Activated T-helper 9 cell treated with anti-CD3 and anti-CD28 coated beads, Interleukin-2, amount 50 U/mL, for 16 hours (primary cell): Measurements from ENCODE around the gene CDKAL1.

Experiments used
- DNase-seq: peaks from one replicate; pipeline ENCODE4 v3.0.0-alpha.2; 2020; ENCODE audit warnings: low read depth

Gene CDKAL1

GRCh38 chr6:20841806-20842205 lies 307.5 kb downstream of the CDKAL1 start:
- no peak for DNase-seq

GRCh38 chr6:20845592-20845991 lies 311.3 kb downstream of the CDKAL1 start:
- DNase-seq: no peak

GRCh38 chr6:20846602-20847028 lies 312.4 kb downstream of the CDKAL1 start:
- no peak for DNase-seq

- DNase-seq: no peak
Measured at GRCh38 chr6:20847904-20848303, 313.6 kb downstream of the CDKAL1 start.

- no peak for DNase-seq
Measured at GRCh38 chr6:20850686-20851416, 316.6 kb downstream of the CDKAL1 start.

DNA sequence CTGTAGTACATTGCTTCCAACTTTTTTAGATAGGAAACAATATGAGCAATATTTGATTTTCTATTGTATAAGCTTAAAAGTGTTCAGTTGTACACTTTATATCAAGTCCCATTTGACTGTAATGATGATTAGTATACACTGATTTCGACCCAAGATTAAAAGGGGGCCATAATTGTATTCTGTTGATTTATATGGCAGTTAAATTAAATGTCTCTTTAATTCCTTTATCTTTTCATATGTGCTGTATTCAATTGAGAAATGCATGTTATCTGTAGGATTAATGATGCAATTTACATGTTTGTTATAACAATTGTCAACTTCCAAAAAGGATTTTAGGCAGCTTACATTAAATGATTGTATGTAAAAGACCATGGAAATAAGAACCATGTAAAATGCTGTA lies 317.5 kb downstream of the CDKAL1 start:
- DNase-seq: no peak

- DNase-seq: no peak
Measured at GRCh38 chr6:20853828-20854227, 319.6 kb downstream of the CDKAL1 start.

DNA sequence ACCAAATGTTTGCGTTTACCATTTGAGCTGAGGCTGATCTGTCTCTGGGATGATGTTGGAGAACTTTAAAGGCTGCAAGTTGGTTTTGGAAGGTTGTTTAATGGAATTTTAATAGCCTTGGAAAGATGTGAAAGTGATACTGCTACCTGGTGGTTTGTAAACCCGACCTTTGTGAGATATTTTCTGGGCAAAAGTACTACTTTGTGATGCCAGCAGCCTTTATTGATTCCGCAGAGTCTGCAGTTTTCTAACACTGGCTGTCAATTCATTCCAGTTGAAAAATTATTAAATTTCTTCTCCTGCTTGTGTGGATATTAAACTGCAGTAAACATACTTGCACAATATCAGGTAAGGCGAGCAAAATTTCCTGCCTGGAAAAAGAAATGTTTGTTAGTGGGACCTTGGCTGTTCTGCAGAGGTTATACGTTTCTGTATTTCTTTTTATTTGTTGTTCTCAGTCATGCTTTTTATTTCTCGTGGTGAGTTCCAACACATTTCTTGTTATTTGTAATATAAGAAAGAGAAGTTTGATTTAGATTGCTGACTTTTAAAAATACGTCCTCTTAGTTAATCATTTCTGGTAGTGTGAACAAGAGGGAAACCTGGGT lies 322.5 kb downstream of the CDKAL1 start:
- DNase-seq: no peak

- no peak for DNase-seq
Measured at GRCh38 chr6:20861481-20861880, 327.2 kb downstream of the CDKAL1 start.

DNA sequence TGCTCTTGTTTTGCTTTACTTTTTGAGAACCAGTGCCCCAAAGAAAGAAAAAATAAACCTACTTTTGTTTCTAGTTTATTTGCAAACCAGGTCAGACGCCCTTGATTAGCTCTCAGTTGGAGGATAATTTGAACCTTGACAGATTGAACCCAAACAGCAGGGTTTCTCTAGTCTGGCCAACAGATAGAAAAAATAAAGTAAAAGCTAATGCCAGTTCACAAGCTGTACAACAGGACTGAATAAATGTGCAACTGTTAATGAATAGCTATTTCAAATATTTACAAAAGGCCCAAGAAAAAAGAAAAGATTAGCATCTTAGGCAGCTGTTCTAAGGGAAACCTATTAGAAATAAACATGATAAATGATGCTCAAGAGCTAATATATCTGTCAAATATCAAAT lies 331.8 kb downstream of the CDKAL1 start:
- DNase-seq: no peak

GRCh38 chr6:20866935-20867703 lies 332.9 kb downstream of the CDKAL1 start:
- DNase-seq: no peak

- no peak for DNase-seq
Measured at GRCh38 chr6:20868397-20869096, 334.3 kb downstream of the CDKAL1 start.

- DNase-seq: no peak
Measured at GRCh38 chr6:20870021-20870420, 335.8 kb downstream of the CDKAL1 start.

DNA sequence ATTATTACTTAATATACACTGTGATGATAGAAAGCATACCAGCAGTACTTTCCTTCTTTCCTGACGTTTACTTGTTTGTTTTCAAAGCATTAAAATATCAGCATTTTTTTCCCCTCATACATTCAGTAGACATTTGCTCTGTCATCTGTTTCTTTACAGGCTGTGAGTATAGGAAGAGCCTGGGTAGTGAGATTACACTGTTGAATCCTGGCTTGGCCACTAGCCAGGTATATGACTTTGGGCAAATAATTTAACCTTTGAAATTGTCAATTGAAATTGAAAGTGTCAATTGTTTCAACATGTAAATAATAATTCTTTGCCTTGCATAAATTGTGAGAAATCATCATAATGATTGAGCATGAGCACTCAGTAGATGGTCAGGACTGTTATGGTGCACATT lies 336.2 kb downstream of the CDKAL1 start:
- DNase-seq: no peak

GRCh38 chr6:20873425-20874190 lies 339.4 kb downstream of the CDKAL1 start:
- DNase-seq: no peak

DNA sequence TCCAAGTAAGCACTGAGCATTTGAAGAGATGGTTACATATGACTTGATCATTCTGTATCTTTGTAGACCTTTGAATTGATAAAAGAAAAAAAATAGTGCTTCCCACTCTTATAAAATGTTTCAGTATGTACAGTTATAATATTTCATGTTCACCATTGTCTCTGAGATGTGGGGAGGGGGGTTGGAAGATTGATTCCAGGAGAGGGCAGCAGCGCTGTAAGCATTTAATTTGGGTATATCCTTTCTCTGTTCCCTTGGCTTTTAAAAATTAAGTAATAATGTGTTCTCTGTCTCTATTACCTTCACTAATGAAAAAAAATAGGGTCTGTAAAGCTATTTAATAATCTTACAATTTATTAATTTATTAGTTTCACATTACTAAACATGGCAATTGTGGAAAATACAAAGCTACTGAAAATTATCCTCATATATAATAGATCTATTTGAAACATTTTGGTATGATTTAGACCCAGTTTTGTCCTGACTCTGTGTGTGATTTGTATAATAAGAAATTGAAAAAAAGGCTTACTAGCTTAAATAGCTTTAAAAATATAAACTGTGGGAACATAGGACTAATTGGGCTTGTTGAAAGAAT lies 341.2 kb downstream of the CDKAL1 start:
- no peak for DNase-seq

DNA sequence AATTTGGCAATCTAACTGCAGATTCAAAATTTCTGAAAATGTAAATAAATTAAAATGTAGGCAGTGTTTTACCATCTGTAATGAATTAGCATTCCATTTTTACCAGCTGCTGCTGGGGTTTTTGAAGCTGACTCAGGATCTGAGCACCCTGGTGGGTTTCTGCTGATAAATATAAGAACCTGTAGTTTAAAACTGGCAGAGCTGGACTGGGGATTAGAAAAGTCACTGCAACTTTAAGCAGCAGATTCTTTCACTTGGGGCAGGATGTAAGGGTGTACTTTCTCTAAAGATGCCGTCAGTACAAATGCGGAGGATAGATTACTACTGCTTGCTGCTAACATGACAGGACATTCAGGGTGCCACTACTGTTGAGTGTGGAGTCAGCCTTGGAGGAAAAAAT lies 341.8 kb downstream of the CDKAL1 start:
- DNase-seq: no peak

GRCh38 chr6:20876561-20876960 lies 342.3 kb downstream of the CDKAL1 start:
- no peak for DNase-seq

- DNase-seq: no peak
Measured at GRCh38 chr6:20877008-20877937, 343.0 kb downstream of the CDKAL1 start.

DNA sequence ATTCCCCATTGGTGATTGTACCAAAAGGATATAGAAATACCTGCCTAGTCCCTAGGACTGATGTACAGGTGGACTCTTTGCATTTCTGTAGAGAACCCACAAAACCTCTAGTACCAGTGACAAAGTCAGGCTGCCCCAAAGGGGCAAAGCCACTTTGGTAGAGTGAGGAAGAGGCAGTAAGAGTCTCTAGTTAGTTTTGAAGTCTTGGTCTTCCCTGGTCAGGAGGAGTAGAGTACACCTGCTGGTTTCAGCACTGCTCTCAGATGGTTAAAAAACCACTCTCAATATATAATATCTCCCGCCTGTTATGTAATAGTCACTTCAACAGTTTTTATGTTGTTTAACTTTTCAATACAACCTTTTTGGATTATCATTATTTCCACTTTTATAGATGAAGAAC lies 344.9 kb downstream of the CDKAL1 start:
- no peak for DNase-seq
